HepG2 (cell line): Measurements from ENCODE around the gene F7. TPM values are rescaled to one million over a fixed set of nuclear protein-coding genes. Genes with fewer than 3 reads are reported as not detected.

Experiments
- CHD4 ChIP-seq: fragments of 200-600 bp; sonication (generic); IDR thresholded peaks from 2 replicates; pipeline ENCODE4 v1.7.0; 2017; ENCODE audit warnings: mild to moderate bottlenecking, low read length, borderline replicate concordance
- FLYWCH1 ChIP-seq: sonication (generic); formaldehyde crosslinking; IDR thresholded peaks from 2 replicates; pipeline ENCODE4 v1.8.1; 2023; ENCODE audit warnings: mild to moderate bottlenecking, missing genetic modification reagents
- PAF1 ChIP-seq: IDR thresholded peaks from 2 replicates; pipeline ENCODE4 v1.6.1; 2016; ENCODE audit warnings: missing genetic modification reagents, missing compliant biosample characterization
- PCBP2 ChIP-seq: fragments of 200-400 bp; formaldehyde crosslinking; optimal IDR thresholded peaks from 2 replicates; pipeline ENCODE3; 2018; ENCODE audit warnings: low read length, low read depth; ENCODE audit not compliant: poor library complexity, severe bottlenecking
- PLSCR1 ChIP-seq: sonication (generic); formaldehyde crosslinking; IDR thresholded peaks from 2 replicates; pipeline ENCODE4 v1.5.0; 2020; ENCODE audit warnings: missing genetic modification reagents, mild to moderate bottlenecking, borderline replicate concordance
- PRDM4 ChIP-seq: sonication (generic); formaldehyde crosslinking; IDR thresholded peaks from 2 replicates; pipeline ENCODE4 v1.9.0; 2021; ENCODE audit warnings: missing genetic modification reagents, borderline replicate concordance
- RELA ChIP-seq: sonication (generic); formaldehyde crosslinking; IDR thresholded peaks from 2 replicates; pipeline ENCODE4 v1.4.0; 2020; ENCODE audit warnings: missing genetic modification reagents
- REST ChIP-seq, 2 experiments: IDR thresholded peaks; 2 replicates each; pipeline ENCODE4 v1.6.1; 2011 to 2012; ENCODE audit warnings: low read length in 2 of 2, borderline replicate concordance in 1 of 2, low read depth in 1 of 2, mild to moderate bottlenecking in 1 of 2, moderate library complexity in 1 of 2
- RFXANK ChIP-seq: IDR thresholded peaks from 2 replicates; pipeline ENCODE4 v1.6.1; 2016
- SMAD9 ChIP-seq: sonication (generic); formaldehyde crosslinking; IDR thresholded peaks from 2 replicates; pipeline ENCODE4 v1.5.1; 2020; ENCODE audit warnings: mild to moderate bottlenecking, missing genetic modification reagents
- TAF15 ChIP-seq: fragments of 200-400 bp; formaldehyde crosslinking; IDR thresholded peaks from one replicate; pipeline ENCODE4 v1.6.1; 2018; ENCODE audit warnings: mild to moderate bottlenecking, low read depth, low read length; ENCODE audit not compliant: poor library complexity, severe bottlenecking
- ZNF12 ChIP-seq: sonication (generic); formaldehyde crosslinking; IDR thresholded peaks from 2 replicates; pipeline ENCODE4 v1.5.0; 2020; ENCODE audit warnings: missing genetic modification reagents
- ZNF17 ChIP-seq: sonication (generic); formaldehyde crosslinking; IDR thresholded peaks from 2 replicates; pipeline ENCODE4 v1.5.0; 2020; ENCODE audit warnings: mild to moderate bottlenecking, missing genetic modification reagents
- ZNF18 ChIP-seq: sonication (generic); formaldehyde crosslinking; IDR thresholded peaks from 2 replicates; pipeline ENCODE4 v1.8.0; 2022; ENCODE audit warnings: mild to moderate bottlenecking, missing genetic modification reagents; ENCODE audit not compliant: insufficient replicate concordance
- ZNF224 ChIP-seq: sonication (generic); formaldehyde crosslinking; IDR thresholded peaks from 2 replicates; pipeline ENCODE4 v1.5.0; 2020; ENCODE audit warnings: mild to moderate bottlenecking, missing genetic modification reagents
- ZNF329 ChIP-seq: sonication (generic); formaldehyde crosslinking; IDR thresholded peaks from 2 replicates; pipeline ENCODE4 v1.9.0; 2021; ENCODE audit warnings: low read depth, mild to moderate bottlenecking, missing genetic modification reagents
- ZNF44 ChIP-seq: sonication (generic); formaldehyde crosslinking; IDR thresholded peaks from 2 replicates; pipeline ENCODE4 v1.5.1; 2020; ENCODE audit warnings: mild to moderate bottlenecking, missing genetic modification reagents
- ZNF841 ChIP-seq: sonication (generic); formaldehyde crosslinking; IDR thresholded peaks from 2 replicates; pipeline ENCODE4 v1.8.1; 2023; ENCODE audit warnings: missing genetic modification reagents, borderline replicate concordance
- ZNF891 ChIP-seq: sonication (generic); formaldehyde crosslinking; IDR thresholded peaks from 2 replicates; pipeline ENCODE4 v1.5.0; 2020; ENCODE audit warnings: mild to moderate bottlenecking, missing genetic modification reagents
- ZSCAN22 ChIP-seq: sonication (generic); formaldehyde crosslinking; IDR thresholded peaks from 2 replicates; pipeline ENCODE4 v1.4.0; 2020; ENCODE audit warnings: mild to moderate bottlenecking, missing genetic modification reagents
- ZSCAN31 ChIP-seq: sonication (generic); formaldehyde crosslinking; IDR thresholded peaks from 2 replicates; pipeline ENCODE4 v1.5.0; 2020; ENCODE audit warnings: low read depth, mild to moderate bottlenecking, missing genetic modification reagents
- polyA plus RNA-seq, 8 experiments: library from polyadenylated mRNA; depleted of rRNA in 3 of 8; stranded (reverse) in 7 of 8; unstranded in 1 of 8; fragments of >200 nt; fragmentation: Illumina TruSeq in 4 of 8; extraction: Trizol in 4 of 8; gene quantifications; 2 replicates each; pipeline versions ENCODE4 v1.2.1 to v1.2.3, GENCODE V29; 2011 to 2016; ENCODE audit warnings: low read depth in 4 of 8, missing spikeins in 1 of 8, mixed read lengths in 1 of 8; ENCODE audit not compliant: insufficient read depth in 1 of 8
- total RNA-seq, 5 experiments: library from RNA; depleted of rRNA; stranded (reverse); fragments of >200 nt; fragmentation: Illumina TruSeq; extraction: Trizol; gene quantifications; 2 replicates each; pipeline ENCODE4 v1.2.3, GENCODE V29; 2016; ENCODE audit warnings: low read depth in 1 of 5

Gene F7
- total and polyA plus RNA-seq, 2 of the 13 experiments (the other 11 are each of a cell fraction or from before 2014, with no cell fraction given), result 12.6 to 26.5 TPM

- no peak for TF ChIP-seq REST (IDR thresholded peaks at IDR 0.05; ENCODE audit: borderline replicate concordance in 1 of 2, low read depth in 1 of 2, low read length in 2 of 2)
- TF ChIP-seq ZNF17, result no peak
- no peak; the same call in 1 of the 2 replicates for TF ChIP-seq ZSCAN31 (CRISPR knock-in tag)
- peak; percentile 78 for TF ChIP-seq ZNF891 (CRISPR knock-in tag)
- TF ChIP-seq PLSCR1 (CRISPR knock-in tag), result no peak
- 0 out of 2 replicates have a peak, but pooled peaks have one; percentile 44 for TF ChIP-seq ZNF44 (CRISPR knock-in tag)
- TF ChIP-seq ZNF224, result no peak
- no peak for TF ChIP-seq TAF15
- no peak for TF ChIP-seq ZNF329 (CRISPR knock-in tag)
- TF ChIP-seq PAF1 (CRISPR knock-in tag), result no peak
- TF ChIP-seq CHD4, result 0 out of 2 replicates have a peak, but pooled peaks have one; percentile 37
- 0 out of 2 replicates have a peak, but pooled peaks have one; percentile 61 for TF ChIP-seq FLYWCH1 (CRISPR knock-in tag)
- no peak for TF ChIP-seq ZNF12 (CRISPR knock-in tag)
- 0 out of 2 replicates have a peak, but pooled peaks have one; percentile 22 for TF ChIP-seq SMAD9
- TF ChIP-seq RELA (CRISPR knock-in tag), result no peak
- peak; percentile 50 for TF ChIP-seq PCBP2
- no peak for TF ChIP-seq PRDM4 (CRISPR knock-in tag)
- TF ChIP-seq ZSCAN22 (CRISPR knock-in tag), result no peak
- TF ChIP-seq RFXANK (CRISPR knock-in tag), result no peak
- no peak for TF ChIP-seq ZNF18 (CRISPR knock-in tag)
- TF ChIP-seq ZNF841 (CRISPR knock-in tag), result no peak
Observed at GRCh38 chr13:113157929-113158747, 52.5 kb downstream of the F7 start, which contains the start of gene PROZ (continued).
